GM18861 (cell line): ENCODE data around the gene ARGFX.
A peak's percentile ranks its signal among the peaks of the same experiment; 100 is the strongest.
"Not testable (repeated sequence)": the region's sequence is repeated elsewhere in the genome, so short reads cannot be mapped to it uniquely, and the experiment has no call there.

Experiments
- ATAC-seq: cut with Tn5 transposase; IDR thresholded peaks from one replicate; pipeline ENCODE4 v1.9.1; 2021; ENCODE audit not compliant: unreplicated experiment

Gene ARGFX

GRCh38 chr3:121567649-121568048, at the start of gene ARGFX:
Gene ARGFX (plus strand): TSS chr3:121567949. CDS start chr3:121570714, 2,765 bp downstream.
- no peak for ATAC-seq

- no peak for ATAC-seq
Observed at GRCh38 chr3:121517953-121518655, 49.6 kb upstream of the ARGFX start.

- no peak for ATAC-seq
Observed at GRCh38 chr3:121520510-121520909, 47.2 kb upstream of the ARGFX start.

GRCh38 chr3:121529308-121529707, 38.4 kb upstream of the ARGFX start:
- no peak for ATAC-seq

GRCh38 chr3:121531269-121531668, 36.5 kb upstream of the ARGFX start:
- no peak for ATAC-seq

- no peak for ATAC-seq
Observed at GRCh38 chr3:121542924-121543323, 24.8 kb upstream of the ARGFX start.

GRCh38 chr3:121545049-121545573, 22.6 kb upstream of the ARGFX start:
- no peak for ATAC-seq

- ATAC-seq: peak; percentile 62
Observed at GRCh38 chr3:121545574-121546455, 21.9 kb upstream of the ARGFX start, which contains the start of gene POLQ. Gene POLQ (minus strand): TSS chr3:121545988. CDS start chr3:121545877, 111 bp downstream.

GRCh38 chr3:121552379-121552778, 15.4 kb upstream of the ARGFX start:
- ATAC-seq: no peak

- ATAC-seq: no peak
Observed at GRCh38 chr3:121552797-121553196, 15.0 kb upstream of the ARGFX start.

GRCh38 chr3:121557426-121557934, 10.3 kb upstream of the ARGFX start:
- no peak for ATAC-seq

GRCh38 chr3:121562148-121562547, 5.6 kb upstream of the ARGFX start:
- ATAC-seq: no peak

- no peak for ATAC-seq
Observed at GRCh38 chr3:121566773-121567172, 976 bp upstream of the ARGFX start.

- ATAC-seq: no peak
Observed at GRCh38 chr3:121574449-121574848, 6.7 kb downstream of the ARGFX start.

GRCh38 chr3:121581691-121582090, 13.9 kb downstream of the ARGFX start:
- no peak for ATAC-seq

- ATAC-seq: no peak
Observed at GRCh38 chr3:121584418-121584817, 16.7 kb downstream of the ARGFX start.

- no peak for ATAC-seq
Observed at GRCh38 chr3:121592856-121593702, 25.3 kb downstream of the ARGFX start, which contains the start of gene FBXO40. Gene FBXO40 (plus strand): TSS chr3:121593379. CDS start chr3:121620576, 27,197 bp downstream.

GRCh38 chr3:121593806-121594205, 26.1 kb downstream of the ARGFX start:
- not testable (repeated sequence) for ATAC-seq

- ATAC-seq: no peak
Observed at GRCh38 chr3:121594850-121595249, 27.1 kb downstream of the ARGFX start.

- ATAC-seq: no peak
Observed at GRCh38 chr3:121595765-121596406, 28.1 kb downstream of the ARGFX start.
